Skeletal muscle satellite cell (primary cell): ENCODE results near the gene TMEM208. TPM values are rescaled to one million over a fixed set of nuclear protein-coding genes. Genes with fewer than 3 reads are reported as not detected.

Experiments used
- H3K27me3 ChIP-seq: 2 replicates; pipeline ENCODE4 v1.7.0; 2013; ENCODE audit warnings: low read length; ENCODE audit not compliant: control insufficient read depth, insufficient read depth
- H3K36me3 ChIP-seq: 2 replicates; pipeline ENCODE4 v1.7.0; 2013; ENCODE audit warnings: mild to moderate bottlenecking, control low read depth, low read length; ENCODE audit not compliant: insufficient read depth
- H3K4me1 ChIP-seq: 2 replicates; pipeline ENCODE4 v1.7.0; 2013; ENCODE audit warnings: low read length; ENCODE audit not compliant: control insufficient read depth, insufficient read depth
- H3K4me2 ChIP-seq: 2 replicates; pipeline ENCODE4 v1.7.0; 2013; ENCODE audit warnings: mild to moderate bottlenecking, low read length
- H3K4me3 ChIP-seq: 2 replicates; pipeline ENCODE4 v1.7.0; 2013; ENCODE audit warnings: low read length
- H3K9ac ChIP-seq: 2 replicates; pipeline ENCODE4 v1.7.0; 2013; ENCODE audit warnings: mild to moderate bottlenecking, low read depth, low read length, moderate library complexity
- H3K9me3 ChIP-seq: replicated peaks from 2 replicates; pipeline ENCODE4 v1.7.0; 2013; ENCODE audit warnings: mild to moderate bottlenecking, control low read depth, low read length
- total RNA-seq: library from RNA; depleted of rRNA; stranded (reverse); fragments of >200 nt; gene quantifications from 2 replicates; pipeline ENCODE4 v1.2.3, GENCODE V29; 2012; rRNA removed

Gene TMEM208
- total RNA-seq: 32.2 and 35.8 TPM in 2 replicates

- peaks cover 39% of the 10 kb centered on the region for H3K36me3 ChIP-seq
These were observed at the start of gene TMEM208 for GRCh38 chr16:67226804-67227566. Gene TMEM208 (plus strand): TSS chr16:67227130. CDS start chr16:67227219, 89 bp downstream.

DNA sequence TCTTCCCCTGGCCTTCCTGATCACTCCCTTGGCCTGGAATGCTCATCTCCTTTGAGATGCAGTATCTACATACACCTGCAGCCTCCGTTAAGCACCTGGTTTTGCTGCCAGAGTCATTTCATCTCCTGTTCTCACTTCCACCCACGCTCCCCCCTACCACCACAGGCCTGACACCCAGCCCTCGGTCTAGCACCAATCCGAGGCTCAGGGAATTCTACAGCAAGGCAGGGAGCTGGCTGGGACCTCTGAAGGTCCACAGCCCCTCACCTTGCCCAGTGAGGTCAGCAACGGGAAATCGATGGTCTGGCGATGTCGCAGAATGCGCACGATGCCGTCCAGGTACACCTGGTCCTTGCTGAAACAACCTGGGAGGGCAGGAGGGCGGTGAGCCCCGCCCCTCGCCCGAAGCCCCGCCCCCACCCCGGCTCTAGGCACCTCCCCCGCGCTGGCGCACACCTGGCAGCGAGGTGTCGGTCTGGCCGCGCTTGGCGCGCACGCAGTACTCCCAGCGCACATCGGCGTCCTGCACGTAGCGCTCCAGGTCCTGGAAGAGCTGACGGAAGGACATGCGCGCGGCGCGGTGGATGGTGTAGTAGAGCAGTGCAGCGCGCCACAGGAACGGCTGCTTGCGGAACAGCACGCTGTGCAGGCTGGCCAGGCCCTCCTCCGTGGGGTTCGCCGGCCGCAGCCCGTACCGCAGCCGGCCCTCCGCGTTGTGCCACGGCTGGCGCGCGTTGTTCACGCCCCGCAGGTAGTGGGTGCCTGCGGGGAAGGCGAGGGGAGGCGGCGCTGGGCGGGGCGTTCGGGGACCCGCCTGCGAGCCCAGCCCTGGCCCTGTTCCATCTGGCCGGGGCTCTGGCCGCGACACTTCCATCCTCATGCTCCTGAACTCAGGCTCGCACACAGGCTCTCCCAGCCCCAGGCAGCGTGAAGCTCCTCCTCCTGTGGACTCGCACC lies 48.9 kb upstream of the TMEM208 start:
- Histone ChIP-seq H3K36me3 (peaks cover 10% of the 10 kb centered on the region), H3K27me3 (no peaks in the 10 kb centered on the region), H3K4me2 (peak overlapping the region; percentile 78), H3K4me1 (peaks cover 47% of the 10 kb centered on the region), H3K9me3 (no peaks in the 10 kb centered on the region), H3K9ac (no peak overlapping the region), H3K4me3 (peak overlapping the region; percentile 57)

More at GRCh38 chr16:67226804-67227566, at the start of gene TMEM208:
- H3K9ac ChIP-seq: peak within 1 kb of the TSS; percentile 93
- peak within 1 kb of the TSS; percentile 89 for H3K4me3 ChIP-seq
- no peaks in the 10 kb centered on the region for H3K9me3 ChIP-seq
- peaks cover 20% of the 10 kb centered on the region for H3K4me1 ChIP-seq
- no peaks in the 10 kb centered on the region for H3K27me3 ChIP-seq
- H3K4me2 ChIP-seq: peak within 1 kb of the TSS; percentile 91

DNA sequence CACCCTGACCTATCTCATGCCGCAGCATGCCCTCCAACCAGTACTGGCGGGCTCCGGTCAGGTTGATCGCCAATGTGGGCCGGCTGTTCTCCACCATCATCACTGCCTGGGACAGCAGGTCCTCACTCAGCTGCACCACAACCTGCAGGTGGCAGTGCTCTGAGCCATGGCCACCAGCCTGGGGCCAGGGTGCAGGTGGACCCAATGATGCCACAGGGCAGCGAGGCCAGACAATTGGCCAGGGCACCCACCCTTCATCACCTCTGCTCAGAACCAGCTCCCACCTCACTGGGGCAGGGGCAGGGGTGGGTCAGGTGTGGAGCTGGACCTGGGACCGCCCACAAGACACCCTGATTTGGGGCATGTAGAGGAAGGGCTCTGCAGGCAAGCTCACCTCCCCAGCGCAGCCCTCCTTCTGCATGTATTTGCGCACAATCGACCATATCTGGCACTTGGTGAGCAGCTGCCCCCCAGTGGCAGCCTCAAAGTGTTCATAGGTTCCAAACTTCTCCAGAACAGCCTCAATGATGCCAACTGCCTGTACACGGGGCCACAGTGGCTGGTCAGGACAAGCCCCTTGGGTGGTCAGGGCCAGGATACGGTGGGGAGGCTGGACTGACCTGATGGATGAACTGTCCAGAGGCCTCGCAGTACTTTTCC lies 47.4 kb upstream of the TMEM208 start:
- H3K4me1 ChIP-seq: peaks cover 41% of the 10 kb centered on the region
- no peak overlapping the region for H3K4me3 ChIP-seq
- no peak overlapping the region for H3K9ac ChIP-seq
- H3K36me3 ChIP-seq: peaks cover 10% of the 10 kb centered on the region
- H3K27me3 ChIP-seq: no peaks in the 10 kb centered on the region
- no peak overlapping the region for H3K4me2 ChIP-seq
- no peaks in the 10 kb centered on the region for H3K9me3 ChIP-seq

DNA sequence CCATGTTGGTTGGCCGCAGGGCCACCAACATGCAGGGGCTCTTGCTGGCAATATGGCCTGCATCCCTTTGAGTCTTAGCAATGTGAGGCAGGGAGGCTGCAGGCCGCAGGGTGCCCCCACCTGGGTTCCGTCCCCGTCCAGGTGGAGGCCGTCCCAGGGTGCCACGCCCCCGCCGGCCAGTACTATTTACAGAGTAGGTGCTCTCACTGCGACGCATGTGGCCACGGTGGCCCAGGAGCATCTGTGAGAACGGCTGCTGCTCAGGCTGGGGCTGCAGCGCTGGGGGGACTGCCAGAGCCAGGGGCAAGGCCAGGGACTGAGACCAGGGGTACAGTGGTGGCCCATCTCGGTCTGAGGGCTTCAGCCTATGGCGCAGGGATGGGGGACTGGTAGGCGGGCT lies 46.8 kb upstream of the TMEM208 start:
- Histone ChIP-seq H3K9me3 (no peaks in the 10 kb centered on the region), H3K4me2 (no peak overlapping the region), H3K27me3 (no peaks in the 10 kb centered on the region), H3K9ac (no peak overlapping the region), H3K4me3 (no peak overlapping the region), H3K36me3 (peaks cover 10% of the 10 kb centered on the region), H3K4me1 (peaks cover 41% of the 10 kb centered on the region)

DNA sequence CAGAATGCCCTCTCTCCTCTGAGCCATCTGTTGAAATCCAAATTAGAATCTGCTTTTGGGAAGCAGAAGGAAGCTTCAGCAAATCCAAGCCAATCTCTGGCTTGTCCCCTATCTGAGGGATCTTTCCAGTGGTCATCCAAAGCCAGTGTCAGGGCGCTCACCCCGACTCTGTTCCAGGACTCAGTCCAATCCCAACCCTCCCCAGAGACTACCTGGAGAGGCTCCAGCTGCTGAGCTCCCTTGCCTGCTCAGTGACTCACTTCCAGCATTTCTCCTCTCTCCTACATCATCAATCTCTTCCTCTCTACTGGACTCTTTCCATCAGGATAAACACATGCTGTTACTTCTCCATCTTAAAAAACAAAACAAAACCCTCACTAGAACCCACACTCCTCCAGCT lies 45.6 kb upstream of the TMEM208 start:
- Histone ChIP-seq H3K4me3 (peak overlapping the region; percentile 41), H3K4me1 (peaks cover 49% of the 10 kb centered on the region), H3K9ac (no peak overlapping the region), H3K36me3 (peaks cover 10% of the 10 kb centered on the region), H3K4me2 (peak overlapping the region; percentile 61), H3K9me3 (no peaks in the 10 kb centered on the region), H3K27me3 (no peaks in the 10 kb centered on the region)

DNA sequence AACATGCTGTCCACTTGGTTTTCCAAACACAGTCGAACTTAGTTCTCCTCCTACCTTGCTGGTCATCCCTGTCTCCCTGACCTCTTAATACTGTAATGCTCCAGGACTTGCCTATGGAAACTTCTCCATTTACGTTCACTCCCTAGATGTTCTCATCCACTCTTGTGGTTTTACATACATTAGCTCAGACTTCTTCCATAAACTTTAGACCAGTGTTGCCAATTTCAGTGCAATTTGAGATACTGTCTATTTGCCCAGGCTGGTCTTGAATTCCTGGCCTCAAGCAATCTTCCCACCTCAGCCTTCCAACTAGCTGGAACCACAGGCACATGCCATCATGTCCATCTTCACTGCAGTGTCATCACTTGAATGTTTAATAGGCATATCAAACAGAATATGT lies 44.6 kb upstream of the TMEM208 start:
- H3K9me3 ChIP-seq: no peaks in the 10 kb centered on the region
- no peaks in the 10 kb centered on the region for H3K27me3 ChIP-seq
- H3K4me2 ChIP-seq: peak overlapping the region; percentile 83
- no peak overlapping the region for H3K9ac ChIP-seq
- H3K4me1 ChIP-seq: peaks cover 58% of the 10 kb centered on the region
- peak overlapping the region; percentile 86 for H3K4me3 ChIP-seq
- peaks cover 10% of the 10 kb centered on the region for H3K36me3 ChIP-seq

GRCh38 chr16:67183284-67183626 lies 43.7 kb upstream of the TMEM208 start:
- Histone ChIP-seq H3K36me3 (peaks cover 10% of the 10 kb centered on the region), H3K9me3 (no peaks in the 10 kb centered on the region), H3K4me1 (peaks cover 62% of the 10 kb centered on the region), H3K4me2 (peak overlapping the region; percentile 83), H3K27me3 (no peaks in the 10 kb centered on the region), H3K4me3 (peak overlapping the region; percentile 86), H3K9ac (peak overlapping the region; percentile 90)

DNA sequence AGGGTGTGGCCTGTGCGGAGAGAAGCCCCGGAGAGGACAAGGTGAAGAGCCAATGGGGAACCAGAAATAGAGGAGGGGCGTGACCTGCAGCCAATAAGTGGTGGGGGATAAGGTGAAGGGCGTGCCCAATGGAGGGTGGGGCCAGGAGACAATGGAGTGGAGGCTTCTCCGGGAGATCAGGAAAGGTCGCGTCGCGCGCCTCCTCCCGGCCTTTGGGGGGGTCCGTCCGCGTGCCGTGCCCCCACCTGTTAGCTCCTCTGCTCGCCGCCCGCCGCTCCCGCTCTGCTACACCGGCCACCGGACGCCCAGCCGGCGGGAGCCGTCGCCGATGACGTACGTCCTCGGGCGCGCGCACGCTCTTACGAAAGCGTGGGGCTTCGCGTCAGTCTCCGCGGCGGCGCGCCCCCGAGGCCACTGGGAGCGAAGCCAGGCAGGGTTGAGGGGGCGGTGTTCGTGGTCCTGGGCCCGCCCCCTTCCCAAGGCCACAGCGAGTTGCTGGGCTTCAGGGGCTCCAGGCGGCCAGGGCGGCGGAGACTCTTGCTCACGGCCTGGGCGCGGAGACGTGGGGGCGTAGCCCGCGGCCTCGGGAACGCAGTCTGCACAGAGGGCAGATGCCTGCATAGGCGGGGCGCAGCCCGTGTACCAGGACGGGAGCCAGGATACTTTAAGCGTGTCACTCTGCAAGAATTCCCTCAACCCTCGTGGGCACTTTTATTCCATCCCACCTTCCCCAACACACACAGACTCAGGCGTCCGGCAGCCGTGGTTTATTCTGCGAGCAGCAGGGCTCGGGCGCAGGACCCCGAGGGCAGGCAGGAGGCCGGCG lies 43.1 kb upstream of the TMEM208 start, which contains the start of gene MATCAP1:
Gene MATCAP1, minus strand, starts transcription at position 337 of the 826 bp plus-strand sequence. CDS start 3,353 bp downstream, outside the sequence.
- Histone ChIP-seq H3K36me3 (peaks cover 10% of the 10 kb centered on the region), H3K27me3 (no peaks in the 10 kb centered on the region), H3K4me3 (peak within 1 kb of the TSS; percentile 86), H3K9ac (peak within 1 kb of the TSS; percentile 90), H3K4me2 (peak within 1 kb of the TSS; percentile 83), H3K9me3 (no peaks in the 10 kb centered on the region), H3K4me1 (peaks cover 59% of the 10 kb centered on the region)

DNA sequence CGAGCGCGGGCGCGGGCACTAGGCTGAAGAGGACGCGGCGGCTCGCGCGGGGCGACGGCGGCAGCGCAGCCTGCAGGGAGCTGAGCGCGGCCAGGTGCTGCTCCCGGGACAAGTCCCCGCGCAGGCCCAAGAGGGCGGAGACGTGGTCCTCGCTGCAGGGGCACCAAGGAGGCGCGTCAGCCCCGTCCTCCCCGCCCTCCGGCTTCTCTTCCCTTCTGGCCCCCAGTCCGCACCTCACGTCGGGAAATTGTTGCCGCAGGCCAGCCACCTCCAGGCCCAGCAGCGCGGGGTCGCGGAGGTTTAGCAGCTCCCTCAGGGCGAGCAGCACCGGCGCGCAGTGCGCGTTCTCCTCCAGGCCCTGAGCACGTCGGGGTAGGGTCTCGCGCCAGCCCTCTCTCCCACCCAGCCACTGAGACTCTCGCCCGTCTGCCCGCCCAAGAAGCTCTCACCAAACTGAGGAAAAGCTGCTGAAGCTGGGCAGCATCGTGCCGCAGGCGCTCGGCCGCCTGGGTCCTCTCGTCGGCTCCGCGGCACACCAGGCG lies 42.4 kb upstream of the TMEM208 start:
- H3K4me3 ChIP-seq: peak overlapping the region; percentile 86
- no peaks in the 10 kb centered on the region for H3K27me3 ChIP-seq
- H3K9ac ChIP-seq: no peak overlapping the region

GRCh38 chr16:67184995-67185650 lies 41.8 kb upstream of the TMEM208 start:
- Histone ChIP-seq H3K27me3 (no peaks in the 10 kb centered on the region), H3K4me3 (peak overlapping the region; percentile 23)

More for the DNA sequence above, 42.4 kb upstream of the TMEM208 start:
- H3K9me3 ChIP-seq: no peaks in the 10 kb centered on the region
- H3K4me1 ChIP-seq: peaks cover 59% of the 10 kb centered on the region
- peaks cover 8% of the 10 kb centered on the region for H3K36me3 ChIP-seq
- peak overlapping the region; percentile 83 for H3K4me2 ChIP-seq

More at GRCh38 chr16:67184995-67185650, 41.8 kb upstream of the TMEM208 start:
- Histone ChIP-seq H3K4me2 (peak overlapping the region; percentile 83), H3K9me3 (no peaks in the 10 kb centered on the region), H3K36me3 (peaks cover 3% of the 10 kb centered on the region), H3K9ac (no peak overlapping the region), H3K4me1 (peaks cover 59% of the 10 kb centered on the region)
